ENCODE measurements around the gene GXYLT1.
"Not testable (repeated sequence)": the region's sequence is repeated elsewhere in the genome, so short reads cannot be mapped to it uniquely, and the experiment has no call there.

- not testable (repeated sequence) for TF ChIP-seq CTCF (conservative IDR thresholded peaks at IDR 0.05 in 1 of 2, IDR thresholded peaks at IDR 0.05 in 1 of 2; ENCODE audit: extremely low read depth in 1 of 2, insufficient read depth in 1 of 2, low read depth in 1 of 2, low read length in 2 of 2); EZH2 (IDR thresholded peaks at IDR 0.05; ENCODE audit: borderline replicate concordance, low read length)
Observed at GRCh38 chr12:42048980-42049379, 95.7 kb downstream of the GXYLT1 start.

Data from mammary epithelial cell (primary cell).